Astrocyte (in vitro differentiated cells and primary cell): ENCODE results near the gene NPFFR1. TPM values are rescaled to one million over a fixed set of nuclear protein-coding genes. Genes with fewer than 3 reads are reported as not detected.

Source experiments
- DNase-seq: peaks from one replicate; pipeline ENCODE4 v3.0.0-alpha.2; 2010; ENCODE audit warnings: low read depth
- FAIRE-seq: peaks from 2 replicates; lab custom pipeline; 2011; peaks lifted over from hg19 to GRCh38; lab: Jason Lieb, UNC
- H2AFZ ChIP-seq: 2 replicates; pipeline ENCODE4 v1.6.0; 2012; ENCODE audit warnings: low read depth, low read length, inconsistent platforms
- H3K27ac ChIP-seq: 2 replicates; pipeline ENCODE4 v1.5.1; 2011; ENCODE audit warnings: low read depth, low read length, inconsistent platforms
- H3K27me3 ChIP-seq: 2 replicates; pipeline ENCODE4 v1.6.0; 2011; ENCODE audit warnings: low read length, inconsistent platforms; ENCODE audit not compliant: insufficient read depth
- H3K36me3 ChIP-seq: 2 replicates; pipeline ENCODE4 v1.5.1; 2011; ENCODE audit warnings: low read length, inconsistent platforms; ENCODE audit not compliant: insufficient read depth
- H3K4me1 ChIP-seq: 2 replicates; pipeline ENCODE4 v1.5.1; 2011; ENCODE audit warnings: low read length, inconsistent platforms; ENCODE audit not compliant: insufficient read depth
- H3K4me2 ChIP-seq: 2 replicates; pipeline ENCODE4 v1.6.0; 2012; ENCODE audit warnings: low read length, inconsistent platforms
- H3K4me3 ChIP-seq: 2 replicates; pipeline ENCODE4 v1.5.1; 2011; ENCODE audit warnings: low read depth, mild to moderate bottlenecking, low read length, inconsistent platforms; ENCODE audit not compliant: insufficient read depth
- H3K79me2 ChIP-seq: 2 replicates; pipeline ENCODE4 v1.6.0; 2012; ENCODE audit warnings: mild to moderate bottlenecking, low read length, inconsistent platforms; ENCODE audit not compliant: insufficient read depth
- H3K9ac ChIP-seq: 2 replicates; pipeline ENCODE4 v1.6.0; 2012; ENCODE audit warnings: mild to moderate bottlenecking, low read length, inconsistent platforms
- H3K9me3 ChIP-seq: 2 replicates; pipeline ENCODE4 v1.5.1; 2012; ENCODE audit warnings: low read depth, mild to moderate bottlenecking, low read length, inconsistent platforms; ENCODE audit not compliant: insufficient read depth
- H4K20me1 ChIP-seq: 2 replicates; pipeline ENCODE4 v1.6.0; 2012; ENCODE audit warnings: low read length, inconsistent platforms; ENCODE audit not compliant: insufficient read depth
- H3K27ac Mint-ChIP-seq: one replicate; pipeline ENCODE4 v1.8.0; 2021; ENCODE audit warnings: mild to moderate bottlenecking, mixed read lengths; ENCODE audit not compliant: unreplicated experiment
- H3K27me3 Mint-ChIP-seq: one replicate; pipeline ENCODE4 v1.8.0; 2021; ENCODE audit warnings: low read depth, mixed read lengths; ENCODE audit not compliant: unreplicated experiment
- H3K36me3 Mint-ChIP-seq: one replicate; pipeline ENCODE4 v1.8.0; 2021; ENCODE audit warnings: low read depth, mixed read lengths; ENCODE audit not compliant: unreplicated experiment
- H3K4me1 Mint-ChIP-seq: one replicate; pipeline ENCODE4 v1.8.0; 2021; ENCODE audit warnings: low read depth, mixed read lengths; ENCODE audit not compliant: unreplicated experiment
- H3K4me3 Mint-ChIP-seq: one replicate; pipeline ENCODE4 v1.8.0; 2021; ENCODE audit warnings: mild to moderate bottlenecking, moderate library complexity, mixed read lengths; ENCODE audit not compliant: unreplicated experiment
- H3K9me3 Mint-ChIP-seq: one replicate; pipeline ENCODE4 v1.8.0; 2021; ENCODE audit warnings: mild to moderate bottlenecking, mixed read lengths; ENCODE audit not compliant: unreplicated experiment
- EZH2 ChIP-seq: IDR thresholded peaks from 2 replicates; pipeline ENCODE4 v1.6.1; 2012; ENCODE audit warnings: mild to moderate bottlenecking, low read length, inconsistent platforms; ENCODE audit not compliant: insufficient read depth
- total RNA-seq: library from RNA; stranded (reverse); gene quantifications from 2 replicates; pipeline ENCODE4 v1.2.1, GENCODE V29; 2021
- TF ChIP-seq, protein P1 (sequence below): IDR thresholded peaks from 2 replicates; pipeline ENCODE4 v1.5.1; 2011; ENCODE audit warnings: low read depth, mild to moderate bottlenecking, inconsistent platforms, low read length, moderate library complexity; ENCODE audit not compliant: insufficient read depth

NPFFR1 gene
- total RNA-seq, 1 donor from 2014 or later, result not detected

DNA sequence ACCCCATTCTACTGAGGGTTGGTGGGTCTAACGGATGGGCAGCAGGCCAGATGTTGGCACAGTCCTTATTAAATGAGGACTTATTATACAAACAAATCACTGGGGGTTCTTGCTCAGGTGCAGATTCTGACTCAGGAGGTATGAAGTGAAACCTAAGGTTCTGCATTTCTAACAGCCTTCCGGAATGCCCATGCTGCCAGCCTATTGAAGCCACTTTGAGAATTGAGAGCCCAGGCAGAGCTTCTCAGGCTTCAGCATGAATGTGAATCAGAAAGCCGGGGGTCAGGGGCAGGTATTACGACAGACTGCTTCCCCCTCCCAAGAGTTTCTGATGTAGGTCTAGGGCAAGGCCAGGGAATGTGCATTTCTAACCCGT lies 34.1 kb upstream of the NPFFR1 start:
- Mint-ChIP-seq H3K36me3 (peaks cover 9% of the 10 kb centered on the region), H3K27ac (no peak overlapping the region), H3K4me3 (no peak overlapping the region), H3K4me1 (no peaks in the 10 kb centered on the region), H3K27me3 (peaks cover 15% of the 10 kb centered on the region), H3K9me3 (no peaks in the 10 kb centered on the region)
- Histone ChIP-seq H2AFZ (no peak overlapping the region), H3K27me3 (no peaks in the 10 kb centered on the region), H3K36me3 (no peaks in the 10 kb centered on the region), H3K27ac (no peak overlapping the region), H3K9me3 (no peaks in the 10 kb centered on the region), H4K20me1 (no peaks in the 10 kb centered on the region), H3K4me1 (no peaks in the 10 kb centered on the region), H3K9ac (no peak overlapping the region), H3K79me2 (no peaks in the 10 kb centered on the region), H3K4me2 (no peak overlapping the region), H3K4me3 (no peak overlapping the region)
- TF ChIP-seq EZH2, result no peak
- TF ChIP-seq, protein P1, sequence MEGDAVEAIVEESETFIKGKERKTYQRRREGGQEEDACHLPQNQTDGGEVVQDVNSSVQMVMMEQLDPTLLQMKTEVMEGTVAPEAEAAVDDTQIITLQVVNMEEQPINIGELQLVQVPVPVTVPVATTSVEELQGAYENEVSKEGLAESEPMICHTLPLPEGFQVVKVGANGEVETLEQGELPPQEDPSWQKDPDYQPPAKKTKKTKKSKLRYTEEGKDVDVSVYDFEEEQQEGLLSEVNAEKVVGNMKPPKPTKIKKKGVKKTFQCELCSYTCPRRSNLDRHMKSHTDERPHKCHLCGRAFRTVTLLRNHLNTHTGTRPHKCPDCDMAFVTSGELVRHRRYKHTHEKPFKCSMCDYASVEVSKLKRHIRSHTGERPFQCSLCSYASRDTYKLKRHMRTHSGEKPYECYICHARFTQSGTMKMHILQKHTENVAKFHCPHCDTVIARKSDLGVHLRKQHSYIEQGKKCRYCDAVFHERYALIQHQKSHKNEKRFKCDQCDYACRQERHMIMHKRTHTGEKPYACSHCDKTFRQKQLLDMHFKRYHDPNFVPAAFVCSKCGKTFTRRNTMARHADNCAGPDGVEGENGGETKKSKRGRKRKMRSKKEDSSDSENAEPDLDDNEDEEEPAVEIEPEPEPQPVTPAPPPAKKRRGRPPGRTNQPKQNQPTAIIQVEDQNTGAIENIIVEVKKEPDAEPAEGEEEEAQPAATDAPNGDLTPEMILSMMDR, result no peak
- no peak for FAIRE-seq
- no peak for DNase-seq

DNA sequence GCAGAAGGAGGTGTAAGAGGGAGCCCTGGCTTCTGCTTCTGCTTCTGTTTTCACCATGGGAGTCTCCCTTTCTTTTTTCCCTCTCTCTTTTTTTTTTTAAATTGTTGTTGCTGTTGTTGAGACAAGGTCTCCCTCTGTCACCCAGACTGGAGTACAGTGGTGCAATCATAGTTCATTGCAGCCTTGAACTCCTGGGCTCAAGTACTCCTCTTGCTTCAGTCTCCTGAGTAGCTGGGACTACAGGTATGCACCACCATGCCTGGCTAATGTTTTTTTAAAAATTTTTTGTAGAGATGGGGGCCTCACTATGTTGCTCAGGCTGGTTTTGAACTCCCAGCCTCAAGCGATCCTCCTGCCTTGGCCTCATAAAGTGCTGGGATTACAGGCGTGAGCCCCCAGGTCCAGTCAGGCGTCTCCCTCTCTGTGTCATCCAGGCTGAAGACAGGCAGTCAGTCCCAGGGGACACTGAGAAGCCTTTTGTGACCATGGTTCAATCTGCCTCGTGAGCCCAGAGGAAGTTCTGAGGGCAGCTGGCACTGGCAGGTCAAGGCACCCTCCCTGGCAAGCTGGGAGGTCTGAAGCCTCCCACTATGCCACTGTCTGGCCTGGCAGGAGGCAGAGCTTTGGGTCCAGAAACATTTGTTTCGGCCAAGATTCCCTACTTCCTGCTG lies 33.6 kb upstream of the NPFFR1 start:
- H3K4me3 Mint-ChIP-seq, result no peak overlapping the region
- DNase-seq, result no peak
- FAIRE-seq, result no peak

DNA sequence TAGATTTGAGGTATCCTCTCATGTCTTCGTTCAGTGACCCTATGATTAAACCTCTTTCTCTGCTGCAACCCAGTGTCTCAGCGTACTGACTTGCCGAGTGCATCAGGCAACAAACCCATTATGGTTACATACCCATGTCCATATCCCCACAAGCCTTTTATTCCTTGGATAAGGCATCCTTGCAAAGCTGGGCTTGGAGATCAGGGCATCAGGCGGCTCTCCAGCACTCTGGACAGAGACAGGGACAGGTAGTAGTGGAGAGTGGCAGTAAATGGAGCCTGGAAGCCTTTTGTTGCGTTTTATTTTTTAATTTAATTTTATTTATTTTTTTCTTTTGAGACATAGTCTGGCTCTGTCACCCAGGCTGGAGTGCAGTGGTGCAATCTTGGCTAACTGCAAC lies 32.0 kb upstream of the NPFFR1 start:
- Histone ChIP-seq H3K4me3 (no peak overlapping the region), H3K27me3 (no peaks in the 10 kb centered on the region), H2AFZ (no peak overlapping the region), H3K9ac (no peak overlapping the region), H3K36me3 (no peaks in the 10 kb centered on the region), H4K20me1 (no peaks in the 10 kb centered on the region), H3K9me3 (no peaks in the 10 kb centered on the region), H3K4me2 (no peak overlapping the region), H3K4me1 (no peaks in the 10 kb centered on the region), H3K27ac (no peak overlapping the region), H3K79me2 (no peaks in the 10 kb centered on the region)
- FAIRE-seq (no peak), DNase-seq (no peak)
- Mint-ChIP-seq H3K27ac (no peak overlapping the region), H3K4me3 (no peak overlapping the region), H3K36me3 (peaks cover 8% of the 10 kb centered on the region), H3K27me3 (peaks cover 13% of the 10 kb centered on the region), H3K9me3 (no peaks in the 10 kb centered on the region), H3K4me1 (no peaks in the 10 kb centered on the region)
- TF ChIP-seq, protein P1, result no peak
- TF ChIP-seq EZH2, result no peak

More for the DNA sequence above, 33.6 kb upstream of the NPFFR1 start:
- Histone ChIP-seq H3K4me3 (no peak overlapping the region), H3K27me3 (no peaks in the 10 kb centered on the region), H3K79me2 (no peaks in the 10 kb centered on the region), H3K9ac (no peak overlapping the region), H3K36me3 (no peaks in the 10 kb centered on the region), H3K27ac (no peak overlapping the region), H2AFZ (no peak overlapping the region), H3K4me1 (no peaks in the 10 kb centered on the region), H4K20me1 (no peaks in the 10 kb centered on the region), H3K9me3 (no peaks in the 10 kb centered on the region), H3K4me2 (no peak overlapping the region)
- no peak for TF ChIP-seq EZH2
- Mint-ChIP-seq H3K36me3 (peaks cover 8% of the 10 kb centered on the region), H3K4me1 (no peaks in the 10 kb centered on the region), H3K9me3 (no peaks in the 10 kb centered on the region), H3K27me3 (peaks cover 11% of the 10 kb centered on the region), H3K27ac (no peak overlapping the region)
